Liver (tissue), 9 donors: ENCODE results near the gene KCNQ1. TPM values are rescaled to one million over a fixed set of nuclear protein-coding genes. Genes with fewer than 3 reads are reported as not detected.

Experiments used
- DNase-seq: peaks from one replicate; pipeline ENCODE4 v3.0.0-alpha.2; 2017; ENCODE audit warnings: low spot score
- H3K27ac ChIP-seq, 2 donors: one replicate each; pipeline ENCODE4 v1.7.0; 2013; ENCODE audit warnings: inconsistent platforms in 2 of 2, low read length in 2 of 2, control low read depth in 1 of 2, low read depth in 1 of 2, mild to moderate bottlenecking in 1 of 2
- H3K27me3 ChIP-seq, 4 donors: one replicate each; pipeline versions ENCODE4 v1.6.1 to v1.7.0; 2013; ENCODE audit warnings: low read length in 3 of 4, inconsistent platforms in 1 of 4, mild to moderate bottlenecking in 1 of 4, moderate library complexity in 1 of 4; ENCODE audit not compliant: control insufficient read depth in 4 of 4, insufficient read depth in 4 of 4
- H3K36me3 ChIP-seq, 4 donors: one replicate each; pipeline versions ENCODE4 v1.6.1 to v1.7.0; 2013; ENCODE audit warnings: low read length in 3 of 4, mild to moderate bottlenecking in 3 of 4, low read depth in 1 of 4, moderate library complexity in 1 of 4; ENCODE audit not compliant: control insufficient read depth in 4 of 4, insufficient read depth in 3 of 4
- H3K4me1 ChIP-seq, 4 donors: one replicate each; pipeline versions ENCODE4 v1.6.1 to v1.7.0; 2013; ENCODE audit warnings: low read length in 3 of 4, mild to moderate bottlenecking in 3 of 4, moderate library complexity in 1 of 4; ENCODE audit not compliant: control insufficient read depth in 4 of 4, insufficient read depth in 4 of 4
- H3K4me3 ChIP-seq, 3 donors: one replicate each; pipeline versions ENCODE4 v1.6.1 to v1.7.0; 2013; ENCODE audit warnings: low read length in 3 of 3, control low read depth in 1 of 3, low read depth in 1 of 3, mild to moderate bottlenecking in 1 of 3
- H3K9ac ChIP-seq, 2 donors: one replicate each; pipeline ENCODE4 v1.7.0; 2013; ENCODE audit warnings: low read length in 2 of 2, mild to moderate bottlenecking in 2 of 2, moderate library complexity in 2 of 2, control low read depth in 1 of 2, low read depth in 1 of 2
- H3K9me3 ChIP-seq, 4 donors: one replicate each; pipeline versions ENCODE4 v1.6.1 to v1.7.0; 2013; ENCODE audit warnings: low read length in 3 of 4; ENCODE audit not compliant: control insufficient read depth in 4 of 4
- ATF3 ChIP-seq: IDR thresholded peaks from 2 replicates; pipeline ENCODE4 v1.6.1; 2016; ENCODE audit warnings: antibody characterized with exemption
- CTCF ChIP-seq: fragments of 150-350 bp; IDR thresholded peaks from 2 replicates; pipeline ENCODE4 v1.5.1; 2017; ENCODE audit warnings: improper control_type of control experiment, low read depth, low read length; ENCODE audit not compliant: missing input control
- EGR1 ChIP-seq, 2 donors: IDR thresholded peaks; 2 replicates each; pipeline ENCODE4 v1.6.1; 2016 to 2018; ENCODE audit warnings: antibody characterized with exemption in 2 of 2, low read depth in 2 of 2
- FOXA1 ChIP-seq: IDR thresholded peaks from 2 replicates; pipeline ENCODE4 v1.6.1; 2016; ENCODE audit warnings: antibody characterized with exemption
- FOXA2 ChIP-seq: IDR thresholded peaks from 2 replicates; pipeline ENCODE4 v1.6.1; 2016; ENCODE audit warnings: antibody characterized with exemption
- GABPA ChIP-seq, 2 donors: IDR thresholded peaks in 1 of 2; conservative IDR thresholded peaks in 1 of 2; 2 replicates each; pipeline ENCODE4 v1.6.1; 2016; ENCODE audit warnings: antibody characterized with exemption in 2 of 2, mild to moderate bottlenecking in 1 of 2, moderate library complexity in 1 of 2
- HNF4A ChIP-seq, 2 donors: conservative IDR thresholded peaks; 2 replicates each; pipeline ENCODE4 v1.6.1; 2016; ENCODE audit warnings: antibody characterized with exemption in 2 of 2, mild to moderate bottlenecking in 2 of 2
- HNF4G ChIP-seq: IDR thresholded peaks from 2 replicates; pipeline ENCODE4 v1.6.1; 2016; ENCODE audit warnings: antibody characterized with exemption
- JUND ChIP-seq, 2 donors: IDR thresholded peaks; 2 replicates each; pipeline ENCODE4 v1.6.1; 2016; ENCODE audit warnings: antibody characterized with exemption in 2 of 2
- MAX ChIP-seq: IDR thresholded peaks from 2 replicates; pipeline ENCODE4 v1.6.1; 2016; ENCODE audit warnings: antibody characterized with exemption
- NR2F2 ChIP-seq: IDR thresholded peaks from 2 replicates; pipeline ENCODE4 v1.6.1; 2016; ENCODE audit warnings: antibody characterized with exemption
- RAD21 ChIP-seq, 2 donors: IDR thresholded peaks; 2 replicates each; pipeline ENCODE4 v1.6.1; 2016; ENCODE audit warnings: antibody characterized with exemption in 2 of 2, mild to moderate bottlenecking in 2 of 2
- RXRA ChIP-seq, 2 donors: IDR thresholded peaks; 2 replicates each; pipeline ENCODE4 v1.6.1; 2017 to 2018; ENCODE audit warnings: antibody characterized with exemption in 2 of 2, mild to moderate bottlenecking in 1 of 2
- SP1 ChIP-seq: IDR thresholded peaks from 2 replicates; pipeline ENCODE4 v1.6.1; 2018; ENCODE audit warnings: antibody characterized with exemption, mild to moderate bottlenecking
- TAF1 ChIP-seq: conservative IDR thresholded peaks from 2 replicates; pipeline ENCODE4 v1.6.1; 2016; ENCODE audit warnings: antibody characterized with exemption, mild to moderate bottlenecking
- YY1 ChIP-seq: IDR thresholded peaks from 2 replicates; pipeline ENCODE4 v1.6.1; 2016; ENCODE audit warnings: antibody characterized with exemption, mild to moderate bottlenecking
- ZBTB33 ChIP-seq: IDR thresholded peaks from 2 replicates; pipeline ENCODE4 v1.6.1; 2016; ENCODE audit warnings: antibody characterized with exemption
- WGBS: extraction: QIAGEN DNeasy Blood & Tissue Kit; methylation state at CpG from one replicate; pipeline ENCODE4 v1.1.7; 2013; 5-methylcytosine and 5-hydroxymethylcytosine counted together
- polyA plus RNA-seq, 2 donors: library from polyadenylated mRNA; stranded (reverse) in 1 of 2; unstranded in 1 of 2; fragments of 200-250 nt in 1 of 2; fragments of >200 nt in 1 of 2; fragmentation: Nextera tagmentation in 1 of 2; extraction: Ambion mirVana in 1 of 2; gene quantifications; one replicate each; pipeline versions ENCODE4 v1.2.1 to v1.2.3, GENCODE V29; 2013 to 2015
- total RNA-seq, 2 donors: library from RNA; depleted of rRNA; stranded (reverse); fragments of >200 nt; gene quantifications; one replicate each; pipeline ENCODE4 v1.2.3, GENCODE V29; 2014
- donor health status: healthy.
- donor health status: healthy.
- donor health status: healthy.
- donor health status: healthy.
- donor health status: healthy.

KCNQ1 gene
- total and polyA plus RNA-seq, 4 donors: 0.31 to 2.2 (median 1.5) TPM

GRCh38 chr11:2714871-2715270 is 270.1 kb downstream of the KCNQ1 start:
- WGBS: 98% methylated on average over 7 of the region's 7 CpGs

GRCh38 chr11:2715716-2716350 is 271.0 kb downstream of the KCNQ1 start:
- H3K27me3 ChIP-seq: no peaks in the 10 kb centered on the region
- no peaks in the 10 kb centered on the region for H3K36me3 ChIP-seq
- H3K9me3 ChIP-seq: no peaks in the 10 kb centered on the region
- WGBS: 90% methylated on average over 15 of the region's 15 CpGs
- H3K4me1 ChIP-seq: no peaks in the 10 kb centered on the region
- TF ChIP-seq JUND (IDR thresholded peaks at IDR 0.05) (no peak), HNF4A (conservative IDR thresholded peaks at IDR 0.05) (no peak), FOXA1 (no peak), RAD21 (IDR thresholded peaks at IDR 0.05) (no peak), SP1 (no peak), CTCF (no peak), TAF1 (no peak), ZBTB33 (no peak), HNF4G (no peak), GABPA (IDR thresholded peaks at IDR 0.05 in 1 of 2, conservative IDR thresholded peaks at IDR 0.05 in 1 of 2) (no peak), MAX (no peak), ATF3 (no peak), NR2F2 (no peak), RXRA (IDR thresholded peaks at IDR 0.05) (no peak), YY1 (no peak)
- H3K9ac ChIP-seq: no peak overlapping the region
- H3K4me3 ChIP-seq: no peak overlapping the region
- no peak for DNase-seq
- no peak overlapping the region for H3K27ac ChIP-seq

More at GRCh38 chr11:2714871-2715270, 270.1 kb downstream of the KCNQ1 start:
- Histone ChIP-seq H3K9me3 (no peaks in the 10 kb centered on the region), H3K4me3 (no peak overlapping the region), H3K27me3 (no peaks in the 10 kb centered on the region), H3K9ac (no peak overlapping the region), H3K4me1 (no peaks in the 10 kb centered on the region), H3K36me3 (no peaks in the 10 kb centered on the region), H3K27ac (no peak overlapping the region)
- TF ChIP-seq SP1 (no peak), EGR1 (IDR thresholded peaks at IDR 0.05; ENCODE audit: low read depth in 2 of 2) (no peak), FOXA2 (no peak), HNF4G (no peak), ZBTB33 (no peak), RXRA (IDR thresholded peaks at IDR 0.05) (no peak)
- DNase-seq: no peak
